Measurements from ENCODE around the gene MMP10.

Gene MMP10

DNA sequence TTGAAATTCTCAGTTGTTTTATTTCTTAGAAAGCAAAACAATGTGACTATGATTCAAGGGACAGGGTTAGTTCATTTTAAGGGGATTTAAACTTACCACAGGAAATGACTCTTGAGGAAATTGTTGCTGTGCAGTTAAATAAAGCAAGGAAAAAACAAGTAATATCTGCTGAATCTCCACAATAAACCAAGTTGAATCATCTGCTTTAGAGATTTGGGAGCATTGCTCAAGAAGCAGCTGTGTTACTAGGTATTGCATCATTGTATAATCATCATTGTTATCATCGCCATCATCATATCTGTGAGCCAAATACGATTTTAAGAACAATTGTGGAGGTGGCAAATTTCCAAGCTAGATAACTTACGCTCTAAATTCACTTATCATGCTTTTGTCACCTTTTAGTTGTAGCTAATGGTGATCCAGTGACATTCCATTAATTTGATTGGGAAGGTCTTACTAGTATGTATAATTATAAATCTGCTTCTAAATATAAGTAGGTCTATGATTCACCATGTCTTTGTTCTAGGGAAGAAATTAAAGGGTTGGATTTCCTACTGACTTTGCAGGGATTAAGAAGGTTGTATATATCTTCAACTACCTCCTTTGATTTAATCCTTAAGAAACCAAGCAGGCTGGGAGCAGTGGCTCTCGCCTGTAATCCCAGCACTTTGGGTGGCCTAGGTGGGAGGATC is 19.9 kb downstream of the MMP10 start:
- ATAC-seq: peak; percentile 40

DNA sequence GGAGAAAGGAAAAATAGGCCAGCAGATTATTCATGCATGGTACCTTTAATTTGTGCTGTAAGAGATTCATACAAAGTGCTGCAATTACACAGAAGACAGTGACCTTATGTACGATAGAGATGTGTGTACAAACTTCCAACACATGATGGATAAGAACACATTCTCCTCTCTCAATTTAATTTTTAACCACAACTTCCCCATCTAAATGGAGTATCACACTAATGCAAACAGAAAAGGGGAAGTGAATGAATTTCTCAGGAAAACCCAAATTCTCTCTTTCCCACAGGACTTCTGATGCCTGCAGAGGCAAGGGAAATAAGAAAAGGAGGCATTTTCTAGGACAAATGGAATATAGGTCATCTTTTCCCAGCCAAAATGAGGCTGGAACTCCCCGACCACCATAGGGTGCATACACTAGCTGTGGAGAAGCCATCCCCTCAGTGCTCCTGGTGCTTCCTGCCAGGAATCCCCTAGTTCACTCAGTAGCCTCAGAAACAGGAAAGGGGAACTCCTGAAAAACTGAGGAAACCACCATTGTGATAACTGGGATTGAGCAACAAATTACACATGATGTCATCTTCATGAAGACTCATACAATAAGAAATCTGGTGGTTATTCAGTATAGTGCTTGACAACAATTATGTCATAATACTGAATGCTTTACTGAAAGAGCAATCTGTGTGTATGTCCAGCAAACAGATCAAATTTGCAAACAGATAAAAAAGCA is 22.4 kb downstream of the MMP10 start:
- ATAC-seq: no peak
- TF ChIP-seq RARB (CRISPR knock-in tag; IDR thresholded peaks at IDR 0.05): no peak
- TF ChIP-seq ZNF70 (CRISPR knock-in tag; IDR thresholded peaks at IDR 0.05): no peak
- no peak for TF ChIP-seq TOX (CRISPR knock-in tag; IDR thresholded peaks at IDR 0.05; ENCODE audit: borderline replicate concordance)
- TF ChIP-seq TCF4 (CRISPR knock-in tag; IDR thresholded peaks at IDR 0.05; ENCODE audit: borderline replicate concordance): no peak
- TF ChIP-seq, protein P1, sequence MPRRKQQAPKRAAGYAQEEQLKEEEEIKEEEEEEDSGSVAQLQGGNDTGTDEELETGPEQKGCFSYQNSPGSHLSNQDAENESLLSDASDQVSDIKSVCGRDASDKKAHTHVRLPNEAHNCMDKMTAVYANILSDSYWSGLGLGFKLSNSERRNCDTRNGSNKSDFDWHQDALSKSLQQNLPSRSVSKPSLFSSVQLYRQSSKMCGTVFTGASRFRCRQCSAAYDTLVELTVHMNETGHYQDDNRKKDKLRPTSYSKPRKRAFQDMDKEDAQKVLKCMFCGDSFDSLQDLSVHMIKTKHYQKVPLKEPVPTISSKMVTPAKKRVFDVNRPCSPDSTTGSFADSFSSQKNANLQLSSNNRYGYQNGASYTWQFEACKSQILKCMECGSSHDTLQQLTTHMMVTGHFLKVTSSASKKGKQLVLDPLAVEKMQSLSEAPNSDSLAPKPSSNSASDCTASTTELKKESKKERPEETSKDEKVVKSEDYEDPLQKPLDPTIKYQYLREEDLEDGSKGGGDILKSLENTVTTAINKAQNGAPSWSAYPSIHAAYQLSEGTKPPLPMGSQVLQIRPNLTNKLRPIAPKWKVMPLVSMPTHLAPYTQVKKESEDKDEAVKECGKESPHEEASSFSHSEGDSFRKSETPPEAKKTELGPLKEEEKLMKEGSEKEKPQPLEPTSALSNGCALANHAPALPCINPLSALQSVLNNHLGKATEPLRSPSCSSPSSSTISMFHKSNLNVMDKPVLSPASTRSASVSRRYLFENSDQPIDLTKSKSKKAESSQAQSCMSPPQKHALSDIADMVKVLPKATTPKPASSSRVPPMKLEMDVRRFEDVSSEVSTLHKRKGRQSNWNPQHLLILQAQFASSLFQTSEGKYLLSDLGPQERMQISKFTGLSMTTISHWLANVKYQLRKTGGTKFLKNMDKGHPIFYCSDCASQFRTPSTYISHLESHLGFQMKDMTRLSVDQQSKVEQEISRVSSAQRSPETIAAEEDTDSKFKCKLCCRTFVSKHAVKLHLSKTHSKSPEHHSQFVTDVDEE (CRISPR knock-in tag; IDR thresholded peaks at IDR 0.05): no peak
- TF ChIP-seq, protein P2, sequence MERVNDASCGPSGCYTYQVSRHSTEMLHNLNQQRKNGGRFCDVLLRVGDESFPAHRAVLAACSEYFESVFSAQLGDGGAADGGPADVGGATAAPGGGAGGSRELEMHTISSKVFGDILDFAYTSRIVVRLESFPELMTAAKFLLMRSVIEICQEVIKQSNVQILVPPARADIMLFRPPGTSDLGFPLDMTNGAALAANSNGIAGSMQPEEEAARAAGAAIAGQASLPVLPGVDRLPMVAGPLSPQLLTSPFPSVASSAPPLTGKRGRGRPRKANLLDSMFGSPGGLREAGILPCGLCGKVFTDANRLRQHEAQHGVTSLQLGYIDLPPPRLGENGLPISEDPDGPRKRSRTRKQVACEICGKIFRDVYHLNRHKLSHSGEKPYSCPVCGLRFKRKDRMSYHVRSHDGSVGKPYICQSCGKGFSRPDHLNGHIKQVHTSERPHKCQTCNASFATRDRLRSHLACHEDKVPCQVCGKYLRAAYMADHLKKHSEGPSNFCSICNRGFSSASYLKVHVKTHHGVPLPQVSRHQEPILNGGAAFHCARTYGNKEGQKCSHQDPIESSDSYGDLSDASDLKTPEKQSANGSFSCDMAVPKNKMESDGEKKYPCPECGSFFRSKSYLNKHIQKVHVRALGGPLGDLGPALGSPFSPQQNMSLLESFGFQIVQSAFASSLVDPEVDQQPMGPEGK (CRISPR knock-in tag; IDR thresholded peaks at IDR 0.05; ENCODE audit: borderline replicate concordance): no peak
- TF ChIP-seq, protein P3, sequence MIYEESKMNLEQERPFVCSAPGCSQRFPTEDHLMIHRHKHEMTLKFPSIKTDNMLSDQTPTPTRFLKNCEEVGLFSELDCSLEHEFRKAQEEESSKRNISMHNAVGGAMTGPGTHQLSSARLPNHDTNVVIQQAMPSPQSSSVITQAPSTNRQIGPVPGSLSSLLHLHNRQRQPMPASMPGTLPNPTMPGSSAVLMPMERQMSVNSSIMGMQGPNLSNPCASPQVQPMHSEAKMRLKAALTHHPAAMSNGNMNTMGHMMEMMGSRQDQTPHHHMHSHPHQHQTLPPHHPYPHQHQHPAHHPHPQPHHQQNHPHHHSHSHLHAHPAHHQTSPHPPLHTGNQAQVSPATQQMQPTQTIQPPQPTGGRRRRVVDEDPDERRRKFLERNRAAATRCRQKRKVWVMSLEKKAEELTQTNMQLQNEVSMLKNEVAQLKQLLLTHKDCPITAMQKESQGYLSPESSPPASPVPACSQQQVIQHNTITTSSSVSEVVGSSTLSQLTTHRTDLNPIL (CRISPR knock-in tag; IDR thresholded peaks at IDR 0.05; ENCODE audit: low read depth): no peak
- no peak for TF ChIP-seq ZFP3 (CRISPR knock-in tag; IDR thresholded peaks at IDR 0.05)
- TF ChIP-seq GLIS3 (CRISPR knock-in tag; IDR thresholded peaks at IDR 0.05): no peak
- no peak for TF ChIP-seq OSR1 (CRISPR knock-in tag; IDR thresholded peaks at IDR 0.05)
- TF ChIP-seq ZC3H10 (CRISPR knock-in tag; IDR thresholded peaks at IDR 0.05): no peak
- no peak for TF ChIP-seq ESRRG (CRISPR knock-in tag; IDR thresholded peaks at IDR 0.05)
- no peak for TF ChIP-seq ARNTL (CRISPR knock-in tag; IDR thresholded peaks at IDR 0.05; ENCODE audit: borderline replicate concordance, low read depth)
- no peak for TF ChIP-seq PPARA (CRISPR knock-in tag; IDR thresholded peaks at IDR 0.05; ENCODE audit: borderline replicate concordance)
- TF ChIP-seq ZNF8 (CRISPR knock-in tag; IDR thresholded peaks at IDR 0.05): no peak
- no peak for TF ChIP-seq ZNF565 (CRISPR knock-in tag; conservative IDR thresholded peaks at IDR 0.05; ENCODE audit: low read depth)

More for the DNA sequence above, 19.9 kb downstream of the MMP10 start:
- TF ChIP-seq, protein P3 (CRISPR knock-in tag; IDR thresholded peaks at IDR 0.05; ENCODE audit: low read depth): peak; percentile 65; the same call in 1 of the 2 replicates
- peak; percentile 98 for TF ChIP-seq ISL1 (CRISPR knock-in tag; IDR thresholded peaks at IDR 0.05)
- TF ChIP-seq, protein P4, sequence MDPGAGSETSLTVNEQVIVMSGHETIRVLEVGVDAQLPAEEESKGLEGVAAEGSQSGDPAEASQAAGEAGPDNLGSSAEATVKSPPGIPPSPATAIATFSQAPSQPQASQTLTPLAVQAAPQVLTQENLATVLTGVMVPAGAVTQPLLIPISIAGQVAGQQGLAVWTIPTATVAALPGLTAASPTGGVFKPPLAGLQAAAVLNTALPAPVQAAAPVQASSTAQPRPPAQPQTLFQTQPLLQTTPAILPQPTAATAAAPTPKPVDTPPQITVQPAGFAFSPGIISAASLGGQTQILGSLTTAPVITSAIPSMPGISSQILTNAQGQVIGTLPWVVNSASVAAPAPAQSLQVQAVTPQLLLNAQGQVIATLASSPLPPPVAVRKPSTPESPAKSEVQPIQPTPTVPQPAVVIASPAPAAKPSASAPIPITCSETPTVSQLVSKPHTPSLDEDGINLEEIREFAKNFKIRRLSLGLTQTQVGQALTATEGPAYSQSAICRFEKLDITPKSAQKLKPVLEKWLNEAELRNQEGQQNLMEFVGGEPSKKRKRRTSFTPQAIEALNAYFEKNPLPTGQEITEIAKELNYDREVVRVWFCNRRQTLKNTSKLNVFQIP (CRISPR knock-in tag; IDR thresholded peaks at IDR 0.05; ENCODE audit: borderline replicate concordance, low read depth): no peak
- peak; percentile 20; the same call in 1 of the 2 replicates for TF ChIP-seq ZNF8 (CRISPR knock-in tag; IDR thresholded peaks at IDR 0.05)

DNA sequence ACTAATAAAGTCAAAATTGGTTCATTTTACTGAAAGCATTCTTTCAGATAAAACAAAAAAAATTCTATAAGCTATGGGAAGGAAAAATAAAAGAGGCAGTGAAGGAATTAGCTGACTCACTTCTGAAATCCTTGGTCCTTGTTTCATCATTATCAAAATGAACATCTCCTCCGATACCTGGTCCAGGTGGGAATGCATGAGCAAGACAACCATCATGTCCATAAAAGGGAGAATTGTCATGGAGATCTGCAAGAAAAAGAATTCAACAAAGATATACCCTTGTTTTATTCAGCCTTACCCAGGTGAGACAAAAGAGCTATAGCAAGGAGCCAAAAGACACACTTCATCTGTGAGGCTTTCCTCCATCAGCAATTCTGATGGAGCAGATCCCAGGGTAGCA is 27.2 kb downstream of the MMP10 start:
- TF ChIP-seq ZNF70 (CRISPR knock-in tag; IDR thresholded peaks at IDR 0.05): no peak
- no peak for TF ChIP-seq ISL1 (CRISPR knock-in tag; IDR thresholded peaks at IDR 0.05)
- no peak for TF ChIP-seq TOX (CRISPR knock-in tag; IDR thresholded peaks at IDR 0.05; ENCODE audit: borderline replicate concordance)
- no peak for TF ChIP-seq CSDC2 (CRISPR knock-in tag; IDR thresholded peaks at IDR 0.05)
- no peak for TF ChIP-seq ZNF565 (CRISPR knock-in tag; conservative IDR thresholded peaks at IDR 0.05; ENCODE audit: low read depth)
- TF ChIP-seq, protein P4 (CRISPR knock-in tag; IDR thresholded peaks at IDR 0.05; ENCODE audit: borderline replicate concordance, low read depth): no peak
- no peak for TF ChIP-seq RARB (CRISPR knock-in tag; IDR thresholded peaks at IDR 0.05)
- no peak for TF ChIP-seq ZC3H10 (CRISPR knock-in tag; IDR thresholded peaks at IDR 0.05)
- no peak for TF ChIP-seq GLIS3 (CRISPR knock-in tag; IDR thresholded peaks at IDR 0.05)
- no peak for TF ChIP-seq ZFP3 (CRISPR knock-in tag; IDR thresholded peaks at IDR 0.05)
- TF ChIP-seq OSR1 (CRISPR knock-in tag; IDR thresholded peaks at IDR 0.05): no peak
- no peak for TF ChIP-seq PPARA (CRISPR knock-in tag; IDR thresholded peaks at IDR 0.05; ENCODE audit: borderline replicate concordance)
- TF ChIP-seq, protein P3 (CRISPR knock-in tag; IDR thresholded peaks at IDR 0.05; ENCODE audit: low read depth): no peak
- no peak for TF ChIP-seq ZFP30 (CRISPR knock-in tag; IDR thresholded peaks at IDR 0.05)
- no peak for ATAC-seq
